ENCODE data around the gene VPS37C. TPM values are rescaled to one million over a fixed set of nuclear protein-coding genes. Genes with fewer than 3 reads are reported as not detected.

VPS37C gene
- total and polyA plus RNA-seq, 7 experiments from 2014 or later = 0.31 to 12.0 (median 7.9) TPM

- no peak for ATAC-seq
- Mint-ChIP-seq H3K9me3 (peaks cover 0 to 6% (median 0%) of the 10 kb centered on the region in 11 donors), H3K4me3 (no peak overlapping the region), H3K36me3 (no peaks in the 10 kb centered on the region), H3K27ac (no peak overlapping the region), H3K4me1 (peaks cover 0 to 3% (median 0%) of the 10 kb centered on the region in 7 donors), H3K27me3 (peaks cover 0 to 18% (median 14%) of the 10 kb centered on the region in 5 donors)
- intact Hi-C loops (cut with micrococcal nuclease) = no loop called here
- CTCF ChIA-PET = no interaction called here
- DNase-seq = no peak
- POLR2A ChIA-PET = no interaction called here
- no peak overlapping the region for H3K4me3 ChIP-seq (ENCODE audit: low read length)
- H3K27ac ChIP-seq (ENCODE audit: low read depth, low read length) = no peak overlapping the region
- no peaks in the 10 kb centered on the region for H3K9me3 ChIP-seq (ENCODE audit: control insufficient read depth in 2 of 3, low read length in 3 of 3)
- H3K36me3 ChIP-seq (ENCODE audit: control insufficient read depth in 2 of 3, insufficient read depth in 3 of 3, low read length in 3 of 3) = no peaks in the 10 kb centered on the region
- H3K27me3 ChIP-seq (ENCODE audit: control insufficient read depth in 2 of 2, insufficient read depth in 2 of 2, low read length in 2 of 2) = no peaks in the 10 kb centered on the region
- H3K4me1 ChIP-seq (ENCODE audit: control insufficient read depth in 2 of 2, insufficient read depth in 2 of 2, low read length in 2 of 2) = no peaks in the 10 kb centered on the region
These were observed 40.2 kb upstream of the VPS37C start for GRCh38 chr11:61201476-61201875.

GRCh38 chr11:61198948-61199523 lies 37.8 kb upstream of the VPS37C start:
- peaks cover 0 to 6% (median 0%) of the 10 kb centered on the region in 11 donors for H3K9me3 Mint-ChIP-seq
- Histone ChIP-seq H3K36me3 (ENCODE audit: control insufficient read depth in 2 of 3, insufficient read depth in 3 of 3, low read length in 3 of 3) (no peaks in the 10 kb centered on the region), H3K9me3 (ENCODE audit: control insufficient read depth in 2 of 3, low read length in 3 of 3) (no peaks in the 10 kb centered on the region), H3K4me1 (ENCODE audit: control insufficient read depth in 2 of 2, insufficient read depth in 2 of 2, low read length in 2 of 2) (no peaks in the 10 kb centered on the region), H3K4me3 (ENCODE audit: low read length) (no peak overlapping the region), H3K27ac (ENCODE audit: low read depth, low read length) (no peak overlapping the region), H3K27me3 (ENCODE audit: control insufficient read depth in 2 of 2, insufficient read depth in 2 of 2, low read length in 2 of 2) (no peaks in the 10 kb centered on the region)
- H3K27ac Mint-ChIP-seq = no peak overlapping the region
- ChIA-PET POLR2A (no interaction called here), CTCF (no interaction called here)
- H3K4me1 Mint-ChIP-seq = peaks cover 0 to 4% (median 0%) of the 10 kb centered on the region in 7 donors
- peaks cover 0 to 22% (median 14%) of the 10 kb centered on the region in 5 donors for H3K27me3 Mint-ChIP-seq
- no peak overlapping the region for H3K4me3 Mint-ChIP-seq
- intact Hi-C loops (cut with micrococcal nuclease) = no loop called here
- H3K36me3 Mint-ChIP-seq = no peaks in the 10 kb centered on the region
- DNase-seq (no peak), ATAC-seq (no peak)

- Mint-ChIP-seq H3K27me3 (peaks cover 0 to 22% (median 14%) of the 10 kb centered on the region in 5 donors), H3K9me3 (peaks cover 0 to 6% (median 0%) of the 10 kb centered on the region in 11 donors), H3K36me3 (no peaks in the 10 kb centered on the region), H3K4me3 (no peak overlapping the region), H3K27ac (no peak overlapping the region), H3K4me1 (peaks cover 0 to 4% (median 0%) of the 10 kb centered on the region in 7 donors)
- DNase-seq (no peak), ATAC-seq (no peak)
- Histone ChIP-seq H3K27me3 (ENCODE audit: control insufficient read depth in 2 of 2, insufficient read depth in 2 of 2, low read length in 2 of 2) (no peaks in the 10 kb centered on the region), H3K4me1 (ENCODE audit: control insufficient read depth in 2 of 2, insufficient read depth in 2 of 2, low read length in 2 of 2) (no peaks in the 10 kb centered on the region), H3K9me3 (ENCODE audit: control insufficient read depth in 2 of 3, low read length in 3 of 3) (no peaks in the 10 kb centered on the region), H3K36me3 (ENCODE audit: control insufficient read depth in 2 of 3, insufficient read depth in 3 of 3, low read length in 3 of 3) (no peaks in the 10 kb centered on the region), H3K4me3 (ENCODE audit: low read length) (no peak overlapping the region), H3K27ac (ENCODE audit: low read depth, low read length) (no peak overlapping the region)
- ChIA-PET POLR2A (no interaction called here), CTCF (no interaction called here)
- intact Hi-C loops (cut with micrococcal nuclease) = no loop called here
These were observed 37.1 kb upstream of the VPS37C start for GRCh38 chr11:61198361-61198760.

GRCh38 chr11:61195719-61196118 lies 34.5 kb upstream of the VPS37C start:
- Mint-ChIP-seq H3K4me1 (peaks cover 0 to 4% (median 0%) of the 10 kb centered on the region in 7 donors), H3K27me3 (peaks cover 0 to 25% (median 6%) of the 10 kb centered on the region in 5 donors), H3K36me3 (no peaks in the 10 kb centered on the region), H3K4me3 (no peak overlapping the region), H3K27ac (no peak overlapping the region), H3K9me3 (peaks cover 0 to 6% (median 0%) of the 10 kb centered on the region in 11 donors)
- DNase-seq (no peak), ATAC-seq (no peak)
- Histone ChIP-seq H3K9me3 (ENCODE audit: control insufficient read depth in 2 of 3, low read length in 3 of 3) (no peaks in the 10 kb centered on the region), H3K36me3 (ENCODE audit: control insufficient read depth in 2 of 3, insufficient read depth in 3 of 3, low read length in 3 of 3) (no peaks in the 10 kb centered on the region), H3K27me3 (ENCODE audit: control insufficient read depth in 2 of 2, insufficient read depth in 2 of 2, low read length in 2 of 2) (no peaks in the 10 kb centered on the region), H3K27ac (ENCODE audit: low read depth, low read length) (no peak overlapping the region), H3K4me1 (ENCODE audit: control insufficient read depth in 2 of 2, insufficient read depth in 2 of 2, low read length in 2 of 2) (no peaks in the 10 kb centered on the region), H3K4me3 (ENCODE audit: low read length) (no peak overlapping the region)
- ChIA-PET CTCF (interaction anchor here (1.1 to 1.3 kb wide), 2 partner anchors 8 to 365 kb away, joined by 3 read pairs; no protein-coding TSS in a partner anchor), POLR2A (no interaction called here)
- intact Hi-C loops (cut with micrococcal nuclease) = no loop called here

- Mint-ChIP-seq H3K9me3 (peaks cover 0 to 6% (median 0%) of the 10 kb centered on the region in 11 donors), H3K4me3 (no peak overlapping the region), H3K27ac (no peak overlapping the region), H3K27me3 (peaks cover 0 to 22% (median 6%) of the 10 kb centered on the region in 5 donors), H3K4me1 (peaks cover 0 to 4% (median 0%) of the 10 kb centered on the region in 7 donors), H3K36me3 (no peaks in the 10 kb centered on the region)
- intact Hi-C loops (cut with micrococcal nuclease) = loop anchor here in 1 of 2 donors (5.0 kb wide), 1 partner anchor 192 kb away; no protein-coding TSS in a partner anchor
- Histone ChIP-seq H3K4me1 (ENCODE audit: control insufficient read depth in 2 of 2, insufficient read depth in 2 of 2, low read length in 2 of 2) (no peaks in the 10 kb centered on the region), H3K27ac (ENCODE audit: low read depth, low read length) (no peak overlapping the region), H3K9me3 (ENCODE audit: control insufficient read depth in 2 of 3, low read length in 3 of 3) (no peaks in the 10 kb centered on the region), H3K4me3 (ENCODE audit: low read length) (no peak overlapping the region), H3K27me3 (ENCODE audit: control insufficient read depth in 2 of 2, insufficient read depth in 2 of 2, low read length in 2 of 2) (no peaks in the 10 kb centered on the region), H3K36me3 (ENCODE audit: control insufficient read depth in 2 of 3, insufficient read depth in 3 of 3, low read length in 3 of 3) (no peaks in the 10 kb centered on the region)
- DNase-seq (no peak), ATAC-seq (no peak)
- ChIA-PET POLR2A (no interaction called here), CTCF (interaction anchor here (1.1 to 1.3 kb wide), 2 partner anchors 7 to 364 kb away, joined by 3 read pairs; no protein-coding TSS in a partner anchor)
These were observed 33.9 kb upstream of the VPS37C start for GRCh38 chr11:61194981-61195695.

- no peak for DNase-seq
- Histone ChIP-seq H3K36me3 (ENCODE audit: control insufficient read depth in 2 of 3, insufficient read depth in 3 of 3, low read length in 3 of 3) (no peaks in the 10 kb centered on the region), H3K9me3 (ENCODE audit: control insufficient read depth in 2 of 3, low read length in 3 of 3) (no peaks in the 10 kb centered on the region), H3K4me1 (ENCODE audit: control insufficient read depth in 2 of 2, insufficient read depth in 2 of 2, low read length in 2 of 2) (no peaks in the 10 kb centered on the region), H3K27me3 (ENCODE audit: control insufficient read depth in 2 of 2, insufficient read depth in 2 of 2, low read length in 2 of 2) (no peaks in the 10 kb centered on the region), H3K27ac (ENCODE audit: low read depth, low read length) (no peak overlapping the region), H3K4me3 (ENCODE audit: low read length) (no peak overlapping the region)
- H3K4me3 Mint-ChIP-seq = no peak overlapping the region
- no peaks in the 10 kb centered on the region for H3K36me3 Mint-ChIP-seq
- ChIA-PET CTCF (no interaction called here), POLR2A (no interaction called here)
- peaks cover 0 to 24% (median 6%) of the 10 kb centered on the region in 5 donors for H3K27me3 Mint-ChIP-seq
- H3K4me1 Mint-ChIP-seq = peaks cover 0 to 4% (median 0%) of the 10 kb centered on the region in 7 donors
- no peak for ATAC-seq
- H3K9me3 Mint-ChIP-seq = peaks cover 0 to 4% (median 0%) of the 10 kb centered on the region in 11 donors
- intact Hi-C loops (cut with micrococcal nuclease) = loop anchor here in 1 of 2 donors (5.0 kb wide), 1 partner anchor 193 kb away; no protein-coding TSS in a partner anchor
- no peak overlapping the region for H3K27ac Mint-ChIP-seq
These were observed 33.0 kb upstream of the VPS37C start for GRCh38 chr11:61194169-61194671.

Data from naive thymus-derived CD4-positive, alpha-beta T cell (primary cell).